ENCODE measurements around the gene COL5A1.
A peak's percentile ranks its signal among the peaks of the same experiment; 100 is the strongest.

The COL5A1 gene

DNA sequence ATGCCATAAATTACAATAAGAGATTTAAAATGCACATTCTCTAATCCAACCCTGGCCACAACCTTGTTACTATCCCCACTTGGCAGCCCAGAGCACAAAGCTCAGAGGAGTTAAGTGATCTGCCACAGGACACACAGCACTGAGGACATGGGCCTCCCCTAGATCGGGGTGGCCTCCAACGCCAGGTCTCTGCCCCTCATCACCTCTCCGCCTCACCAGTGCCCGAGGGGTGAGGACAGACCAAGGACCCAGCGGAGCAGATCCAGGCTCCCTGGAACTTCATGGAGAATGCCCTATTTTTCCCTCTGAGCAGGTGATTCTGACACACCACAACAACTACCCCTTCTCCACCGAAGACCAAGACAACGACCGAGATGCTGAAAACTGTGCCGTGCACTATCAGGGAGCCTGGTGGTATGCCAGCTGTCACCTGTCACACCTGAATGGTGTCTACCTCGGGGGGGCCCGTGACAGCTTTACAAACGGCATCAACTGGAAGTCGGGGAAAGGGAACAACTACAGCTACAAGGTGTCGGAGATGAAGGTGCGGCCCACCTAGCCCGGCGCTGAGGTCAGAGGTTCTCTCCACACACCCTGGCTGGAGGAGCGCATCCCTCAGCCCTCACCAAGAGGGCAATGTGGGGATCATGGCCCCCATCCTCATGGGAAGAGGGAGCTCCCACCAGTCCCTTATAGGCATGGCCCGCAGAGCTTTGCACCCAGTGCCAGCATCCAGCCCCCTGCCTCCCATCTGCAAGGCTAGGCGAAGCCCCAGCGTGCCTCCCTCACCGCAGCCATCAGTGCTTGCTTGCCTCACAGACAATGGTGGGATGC, 226.5 kb downstream of the COL5A1 start:
- DNase-seq = no peak

DNA sequence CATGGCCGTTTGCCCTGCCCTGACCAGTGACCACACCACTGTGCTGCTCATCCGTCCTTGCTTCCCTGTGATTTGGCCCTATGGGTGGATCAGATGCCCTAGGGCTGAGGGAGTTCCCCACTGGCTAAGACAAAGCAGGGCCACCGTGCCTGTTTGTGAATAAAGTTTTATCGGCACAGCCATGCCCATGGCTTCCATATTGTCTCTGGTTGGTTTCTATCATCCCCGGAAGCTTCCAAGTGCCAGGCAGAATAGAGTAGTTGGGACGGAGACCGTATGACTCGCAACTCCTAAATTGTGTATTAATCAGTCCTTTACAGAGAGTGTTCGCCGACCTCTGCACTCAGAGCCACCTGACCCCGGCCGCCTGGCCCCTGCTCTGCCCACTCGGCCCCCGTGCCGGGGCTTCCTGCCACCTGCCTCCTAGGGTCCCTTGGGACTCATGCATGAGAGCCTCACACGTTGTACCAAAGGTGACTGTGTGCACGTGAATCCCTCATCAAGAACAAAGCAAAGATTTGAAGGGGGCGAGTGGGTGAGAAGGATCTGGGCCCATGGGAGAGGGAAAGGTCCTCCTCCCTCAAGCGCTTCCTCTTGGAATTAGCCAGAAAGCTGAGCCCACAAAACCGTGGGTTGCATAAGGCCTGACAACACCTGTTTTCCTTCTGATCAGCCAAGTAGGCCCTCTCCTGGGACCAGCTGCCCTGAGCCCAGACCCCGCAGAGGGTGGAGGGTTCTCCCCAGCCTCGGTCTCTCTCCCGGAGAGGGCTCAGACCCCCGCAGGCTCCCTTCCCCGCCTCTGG, 227.3 kb downstream of the COL5A1 start:
- no peak for DNase-seq

DNA sequence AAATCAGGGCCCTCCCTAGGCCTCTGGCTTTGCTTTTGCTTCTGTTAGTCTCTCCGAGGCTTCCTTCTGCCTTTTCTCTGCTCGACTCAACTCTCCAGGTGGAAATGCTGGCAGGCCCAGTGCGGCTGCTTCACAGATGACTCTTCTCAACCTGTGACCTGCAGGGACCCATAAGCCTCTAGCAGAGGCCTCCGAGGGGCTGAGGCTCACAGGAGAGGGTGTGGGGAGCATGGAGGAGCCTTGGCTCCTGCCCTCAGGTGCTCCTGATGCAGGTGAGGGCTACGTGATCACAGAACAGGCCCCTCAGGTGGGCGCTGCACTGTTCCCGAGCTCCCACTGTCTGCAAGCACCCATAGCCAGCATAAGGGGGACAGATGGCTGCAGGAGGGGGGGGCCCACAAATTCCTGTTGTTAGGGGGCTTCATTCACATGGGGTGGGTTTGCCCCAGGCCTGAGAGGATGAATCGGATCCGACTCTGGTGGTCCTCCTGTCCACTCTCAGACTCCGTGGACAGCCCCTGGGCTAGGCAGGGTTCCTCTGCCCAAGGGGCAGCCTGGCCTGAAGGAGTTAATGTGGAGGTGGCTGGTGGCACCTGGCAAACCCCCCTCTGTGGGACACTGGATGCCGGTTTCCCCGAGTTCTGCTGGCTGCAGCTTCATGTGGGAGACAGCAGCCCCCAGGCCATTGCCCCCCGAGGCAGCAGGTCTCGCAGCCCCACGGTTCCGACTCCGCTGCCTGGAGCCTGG, 228.1 kb downstream of the COL5A1 start:
- no peak for DNase-seq

DNA sequence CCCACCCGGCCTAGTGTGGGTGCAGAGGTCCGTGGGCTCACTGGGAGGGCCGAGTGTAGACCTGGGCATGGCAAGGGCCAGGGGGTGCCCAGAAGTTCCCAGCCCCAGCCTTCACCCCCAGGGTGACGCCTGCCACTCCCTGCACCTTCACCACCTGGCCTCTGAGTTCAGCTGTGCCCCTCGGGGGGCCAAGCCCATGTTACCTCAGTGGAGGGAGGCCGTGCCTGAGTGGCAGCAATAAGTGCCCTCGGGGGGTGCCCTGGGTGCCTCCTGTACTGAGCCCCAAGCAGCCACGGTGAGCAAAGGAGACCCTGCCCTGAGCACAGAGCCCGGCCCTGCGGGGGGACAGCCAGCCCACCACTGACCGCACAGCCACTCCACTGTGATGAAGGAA, 228.7 kb downstream of the COL5A1 start:
- no peak for DNase-seq

DNA sequence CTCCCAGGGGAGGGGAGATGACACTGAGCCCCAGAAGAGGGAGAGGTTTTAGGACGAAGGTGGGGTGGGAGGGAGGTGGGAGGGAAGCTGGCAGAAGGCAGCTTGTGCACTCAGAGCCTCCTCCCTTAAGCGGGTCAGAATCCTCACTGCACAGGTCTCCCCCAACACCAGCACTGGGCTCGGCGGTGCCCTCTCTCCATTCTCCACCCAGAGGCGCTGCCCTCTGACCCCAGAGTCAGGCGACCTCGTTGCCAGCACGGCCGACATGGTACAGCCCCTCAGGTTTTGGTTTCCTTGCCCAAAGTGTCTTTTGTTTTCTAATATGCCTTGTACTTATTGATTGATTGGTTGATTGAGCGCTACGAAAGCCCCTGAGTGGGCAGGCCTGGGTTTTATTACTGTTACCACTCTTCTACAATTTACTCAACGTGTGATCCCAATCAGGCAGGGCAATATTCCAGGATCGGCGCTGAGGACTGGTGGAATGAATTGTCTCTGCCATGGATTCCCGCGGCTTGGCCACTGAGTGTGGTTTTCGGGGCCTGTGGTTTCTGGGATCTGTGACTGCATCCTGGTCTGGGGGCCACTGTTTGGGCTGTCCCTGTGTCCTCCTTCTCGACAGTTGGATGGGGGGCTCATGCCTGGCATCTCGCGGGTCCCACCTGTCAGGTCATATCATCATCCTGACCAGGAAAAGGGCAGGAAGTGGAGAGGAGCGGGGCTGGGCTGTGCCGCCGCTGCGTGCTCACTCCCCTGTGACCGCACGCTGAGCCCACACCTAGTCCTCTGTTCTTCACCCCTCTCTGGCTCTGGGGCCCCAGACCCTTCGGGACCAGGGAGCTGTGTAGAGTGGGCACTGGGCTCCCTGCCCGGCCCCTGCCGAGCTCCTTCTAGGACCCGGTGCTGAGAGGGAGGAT, 229.4 kb downstream of the COL5A1 start:
- DNase-seq = no peak

DNA sequence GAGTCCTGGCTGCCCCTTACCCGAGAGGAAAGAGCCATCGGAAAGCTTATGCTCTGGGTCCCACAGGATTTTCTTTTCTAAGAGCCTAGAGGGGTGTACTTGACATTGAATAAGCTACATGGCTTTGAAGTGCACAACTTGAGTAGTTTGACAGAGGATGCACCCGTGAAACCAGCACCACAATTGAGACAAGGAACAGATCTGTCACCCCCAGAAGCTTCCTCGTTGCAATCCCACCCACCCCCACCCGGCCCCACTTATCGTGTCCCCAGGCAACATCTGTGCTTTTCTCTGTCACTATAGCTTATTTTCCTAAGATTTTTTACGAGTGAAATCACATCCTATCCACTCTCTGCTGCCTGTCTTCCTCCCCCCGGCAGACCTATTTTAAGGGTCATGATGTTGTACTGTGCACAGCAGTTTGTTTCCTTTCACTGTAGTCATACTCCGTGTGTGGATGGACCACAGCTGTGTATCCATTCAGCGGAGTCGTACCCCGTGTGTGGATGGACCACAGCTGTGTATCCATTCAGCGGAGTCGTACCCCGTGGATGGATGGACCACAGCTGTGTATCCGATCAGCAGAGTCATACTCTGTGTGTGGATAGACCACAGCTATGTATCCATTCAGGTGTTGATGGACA, 230.2 kb downstream of the COL5A1 start:
- DNase-seq = no peak

DNA sequence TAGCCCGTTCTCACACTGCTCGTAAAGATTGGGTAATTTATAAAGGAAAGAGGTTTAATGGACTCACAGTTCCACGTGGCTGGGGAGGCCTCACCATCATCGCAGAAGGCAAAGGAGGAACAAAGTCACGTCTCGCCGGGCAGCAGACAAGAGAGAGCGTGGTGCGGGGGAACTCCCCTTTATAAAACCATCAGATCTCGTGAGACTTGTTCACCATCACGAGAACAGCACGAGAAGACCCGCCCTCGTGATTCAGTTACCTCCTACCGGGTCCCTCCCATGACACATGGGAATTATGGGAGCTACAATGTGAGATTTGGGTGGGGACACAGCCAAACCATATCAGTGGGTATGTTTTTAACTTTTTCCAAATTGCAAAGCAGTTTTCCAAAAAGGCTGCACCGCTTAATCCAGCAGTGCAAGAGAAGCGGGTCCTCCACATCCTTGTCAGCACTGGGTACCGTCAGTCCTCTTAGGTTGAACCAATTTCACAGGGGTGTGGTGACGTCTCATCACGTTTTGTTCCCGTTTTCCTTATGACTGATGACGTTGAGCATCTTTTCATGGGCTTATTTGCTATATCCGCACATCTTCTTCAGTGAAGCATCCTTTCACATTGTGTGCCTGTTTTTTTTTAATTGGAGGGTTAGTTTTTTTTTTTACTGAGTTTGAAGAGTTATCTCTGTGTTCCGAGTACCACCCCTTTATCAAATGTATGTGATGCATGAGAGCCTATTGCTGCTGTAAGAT, 231.1 kb downstream of the COL5A1 start:
- DNase-seq = no peak

DNA sequence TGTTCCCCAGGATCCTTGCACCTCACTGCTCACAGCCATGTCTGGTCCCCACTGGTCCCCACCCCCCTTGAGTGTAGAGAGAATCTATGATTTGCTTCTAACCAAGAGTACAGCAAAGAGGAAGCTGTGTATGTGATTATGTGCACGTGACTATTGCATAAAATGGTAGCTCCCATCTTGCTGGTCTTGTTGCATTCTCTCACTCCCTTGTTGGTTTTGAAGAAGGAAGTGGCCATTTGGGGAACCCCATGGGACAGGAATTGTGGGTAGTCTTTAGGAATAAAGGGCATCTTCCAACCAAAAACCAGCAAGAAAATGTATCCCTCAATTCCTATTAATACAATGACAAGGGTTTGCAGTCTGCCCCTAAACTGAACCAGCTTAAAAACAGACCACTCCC, 233.8 kb downstream of the COL5A1 start:
- DNase-seq = no peak

DNA sequence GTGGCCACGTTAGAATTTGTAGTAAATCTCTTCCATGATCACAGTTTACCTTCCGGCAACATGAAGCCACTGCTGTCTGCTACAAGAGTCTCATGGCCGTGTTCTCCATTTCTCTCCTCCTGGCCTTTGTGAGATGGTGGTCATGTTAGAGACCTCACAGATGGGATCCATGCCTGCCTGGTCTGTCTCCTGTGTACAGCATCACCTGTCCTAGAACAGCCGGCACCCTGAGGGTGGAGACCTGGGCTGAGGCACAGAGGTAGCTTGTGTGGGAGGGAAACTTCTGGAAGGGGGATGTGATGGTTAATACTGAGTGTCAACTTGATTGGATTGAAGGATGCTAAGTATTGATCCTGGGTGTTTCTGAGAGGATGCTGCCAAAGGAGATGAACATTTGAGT, 235.9 kb downstream of the COL5A1 start:
- DNase-seq = peak; percentile 23

DNA sequence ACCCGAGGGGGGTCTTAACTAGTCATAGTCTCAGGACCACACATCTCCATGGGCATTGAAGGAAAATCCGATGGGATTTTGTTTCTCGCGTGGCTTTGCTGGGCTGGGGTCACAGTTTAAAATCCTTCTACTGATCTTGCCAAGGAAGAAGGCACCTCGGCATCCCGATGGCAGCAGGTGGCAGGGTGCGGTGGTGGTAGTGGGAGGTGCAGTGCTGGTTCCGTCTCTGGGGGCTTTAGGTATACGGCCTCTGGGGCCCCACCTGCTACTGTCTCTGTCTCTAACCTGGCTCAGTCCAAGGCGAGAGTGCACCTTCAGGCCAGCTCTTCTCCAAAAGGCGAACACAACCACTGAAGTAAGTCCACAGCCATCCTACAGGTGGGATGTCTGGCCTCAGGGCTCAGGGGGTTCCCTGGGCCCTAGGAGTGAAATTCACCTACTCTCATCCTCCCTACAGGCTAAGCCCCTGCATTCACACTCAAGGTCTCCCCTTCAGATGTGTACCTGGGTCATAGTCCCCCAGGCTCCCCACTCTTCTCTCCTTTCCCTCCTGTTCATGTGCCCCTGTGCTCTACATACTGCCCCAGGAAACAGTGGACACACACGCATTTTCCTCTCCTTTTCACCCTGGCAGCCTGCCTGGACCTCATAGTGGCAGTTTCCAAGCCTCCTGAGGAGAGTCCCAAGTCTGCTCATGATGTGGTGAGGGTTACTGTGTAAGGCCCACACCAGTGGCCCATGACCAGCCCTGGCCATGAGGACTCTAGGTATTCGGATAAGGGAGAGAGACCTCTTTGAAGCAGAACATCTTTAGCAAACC, 238.3 kb downstream of the COL5A1 start:
- no peak for DNase-seq

DNA sequence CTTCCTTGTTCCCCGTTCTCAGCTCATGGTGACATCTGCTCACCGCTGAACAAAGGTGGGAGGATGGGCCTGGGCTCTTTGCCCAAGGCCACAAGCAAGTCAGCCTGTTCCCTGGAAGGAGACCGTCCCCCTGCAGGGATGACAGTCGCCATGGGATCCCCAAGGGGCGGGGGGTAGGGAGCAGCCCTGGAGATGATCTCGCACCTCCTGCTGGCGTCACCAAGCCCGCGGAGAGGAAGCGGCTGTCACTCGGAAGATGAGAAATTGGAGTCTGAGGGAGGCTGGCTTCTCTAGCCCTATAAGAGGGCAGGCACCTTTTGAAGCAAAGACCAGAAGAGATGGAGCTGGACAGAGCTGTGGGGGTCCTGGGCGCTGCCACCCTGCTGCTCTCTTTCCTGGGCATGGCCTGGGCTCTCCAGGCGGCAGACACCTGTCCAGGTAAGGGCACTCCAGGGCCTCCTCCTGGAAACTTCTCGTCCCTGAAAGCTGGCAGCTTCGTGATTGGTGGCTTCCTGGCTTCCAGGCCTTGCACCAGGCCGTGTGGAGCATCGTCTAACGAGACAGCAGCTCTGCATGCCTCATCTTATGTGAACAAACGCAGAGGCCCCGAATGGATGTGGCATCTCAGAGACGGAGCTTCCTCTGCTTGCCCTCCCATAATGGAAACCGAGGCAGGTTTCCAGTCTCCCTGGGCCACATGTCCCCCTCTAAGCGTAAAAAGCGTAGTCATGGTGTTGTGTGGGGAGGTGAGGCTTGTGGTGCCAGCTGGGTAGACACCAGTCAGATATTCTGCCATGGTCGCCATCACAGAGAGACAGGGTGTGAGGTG, 239.1 kb downstream of the COL5A1 start, which contains the start of gene FCN2:
FCN2 (plus strand) TSS at position 327 of the 829 bp plus-strand sequence; CDS start at position 339, 12 bp downstream.
- DNase-seq = peak; percentile 18

DNA sequence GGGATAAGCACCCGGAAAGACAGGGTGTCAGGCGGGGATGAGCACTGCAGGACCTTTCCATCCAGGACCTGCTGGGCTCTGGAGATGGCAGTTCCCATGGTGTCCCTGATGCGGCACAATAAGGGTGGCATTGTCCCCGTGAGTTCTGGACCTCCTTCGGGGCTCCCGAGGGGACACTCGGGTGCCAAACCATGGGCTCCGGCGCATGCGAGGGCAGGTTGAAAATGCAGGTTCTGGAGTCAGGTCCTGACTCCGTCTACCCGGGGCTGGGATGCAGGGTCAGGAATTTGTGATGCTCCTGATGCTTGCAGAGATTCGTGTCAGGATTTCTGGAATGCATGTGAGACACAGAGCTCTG, 239.7 kb downstream of the COL5A1 start:
- no peak for DNase-seq

DNA sequence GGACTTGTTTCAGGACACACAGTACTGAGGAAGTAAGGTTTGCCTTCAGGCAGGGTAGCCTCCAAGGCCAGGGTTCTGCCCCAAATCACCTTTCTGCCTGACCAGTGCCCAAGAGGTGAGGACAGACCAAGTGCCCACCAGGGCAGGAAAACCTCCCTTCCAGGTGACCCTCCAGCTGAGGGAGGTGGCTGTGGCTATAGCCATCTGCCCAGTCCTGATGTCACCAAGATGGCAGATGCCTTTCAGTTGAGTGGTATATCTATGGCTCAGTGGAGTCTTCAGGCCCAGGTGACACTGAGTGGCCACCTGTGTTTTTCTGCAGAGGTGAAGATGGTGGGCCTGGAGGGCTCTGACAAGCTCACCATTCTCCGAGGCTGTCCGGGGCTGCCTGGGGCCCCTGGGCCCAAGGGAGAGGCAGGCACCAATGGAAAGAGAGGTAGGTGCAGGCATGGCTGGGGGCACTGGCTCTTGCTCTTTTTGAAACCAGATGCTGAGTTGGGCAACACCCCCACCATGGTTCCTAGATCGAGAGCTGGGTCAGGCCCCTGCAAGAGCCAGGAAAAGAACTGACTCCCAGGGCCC, 240.7 kb downstream of the COL5A1 start:
- peak; percentile 23 for DNase-seq

DNA sequence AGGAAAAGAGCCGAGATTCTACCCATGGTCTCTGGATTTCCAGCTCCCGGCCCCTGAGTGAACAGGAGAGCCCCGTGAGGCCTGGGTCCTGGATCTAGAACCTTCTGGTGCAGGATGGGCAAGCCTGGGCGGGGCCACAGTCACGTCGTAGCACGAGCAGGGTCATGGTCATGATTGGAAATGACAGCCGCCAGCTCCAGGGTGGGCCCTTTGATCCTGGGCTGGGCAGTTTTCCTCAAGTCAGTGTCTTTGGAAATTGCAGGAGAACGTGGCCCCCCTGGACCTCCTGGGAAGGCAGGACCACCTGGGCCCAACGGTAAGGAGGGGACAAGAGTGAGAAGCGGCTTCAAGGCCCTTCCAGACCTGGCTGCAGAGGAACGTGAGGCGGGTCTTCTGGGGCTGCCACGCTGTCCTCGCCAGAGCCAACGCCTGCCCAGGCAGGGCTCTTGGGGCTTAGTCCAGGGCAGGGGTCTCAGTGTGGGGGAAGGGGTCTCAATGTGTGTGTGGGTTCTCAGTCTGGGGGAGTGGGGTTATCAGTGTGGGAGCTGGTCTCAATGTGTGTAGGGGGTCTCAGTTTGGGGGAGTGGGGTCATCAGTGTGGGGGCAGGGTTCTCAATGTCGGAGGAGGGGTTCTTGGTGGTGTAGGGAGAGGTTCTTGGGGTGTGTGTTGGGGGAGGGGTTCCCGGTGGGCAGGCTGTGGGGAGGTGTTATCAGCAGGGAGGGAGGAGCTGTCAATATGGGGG, 241.6 kb downstream of the COL5A1 start:
- DNase-seq = peak; percentile 37

DNA sequence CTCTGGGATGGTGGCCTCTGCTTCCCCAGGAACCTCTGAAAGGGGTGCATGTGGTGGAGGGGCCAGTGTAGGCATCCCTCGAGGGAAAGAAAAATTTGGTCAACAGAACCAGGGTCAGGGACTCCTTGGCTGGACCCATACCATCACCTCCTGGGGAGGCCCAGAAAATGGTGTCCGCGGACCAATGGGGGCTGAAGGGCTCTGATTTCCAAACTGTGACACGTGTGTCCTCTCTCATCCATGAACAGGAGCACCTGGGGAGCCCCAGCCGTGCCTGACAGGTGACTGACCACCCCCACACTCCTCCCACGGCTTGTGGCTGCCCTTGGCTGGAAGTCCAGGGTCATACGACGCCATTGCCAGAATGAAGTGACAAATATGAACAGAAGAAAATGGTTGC, 242.9 kb downstream of the COL5A1 start:
- peak; percentile 25 for DNase-seq

DNA sequence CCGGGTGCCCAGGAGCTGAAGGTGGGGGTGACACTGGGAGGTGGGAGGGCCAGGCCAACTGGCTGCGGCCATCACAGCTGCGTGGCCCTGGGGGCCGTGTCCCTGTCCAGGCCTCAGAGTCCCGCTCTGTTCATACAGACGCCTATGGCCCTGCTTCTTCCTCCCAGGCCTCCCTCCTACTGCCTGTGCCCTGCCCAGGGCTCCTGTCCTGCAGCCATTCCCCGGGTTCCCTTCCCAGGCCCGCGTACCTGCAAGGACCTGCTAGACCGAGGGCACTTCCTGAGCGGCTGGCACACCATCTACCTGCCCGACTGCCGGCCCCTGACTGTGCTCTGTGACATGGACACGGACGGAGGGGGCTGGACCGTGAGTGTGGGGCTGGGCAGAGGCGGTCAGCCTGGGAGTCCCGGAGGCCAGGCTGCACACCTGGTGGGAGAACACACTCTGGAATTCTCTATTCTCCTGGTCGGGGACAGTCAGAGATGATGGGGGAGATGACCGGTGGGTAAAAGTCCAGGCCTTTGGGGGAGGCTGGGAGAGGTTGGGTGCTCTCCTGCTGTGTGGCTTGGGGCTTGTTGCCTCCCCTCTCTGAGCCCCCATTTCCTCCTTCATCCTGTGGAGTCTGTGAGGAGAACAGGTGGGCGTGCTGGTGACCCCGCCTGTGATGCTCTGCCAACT, 243.5 kb downstream of the COL5A1 start:
- peak; percentile 20 for DNase-seq

DNA sequence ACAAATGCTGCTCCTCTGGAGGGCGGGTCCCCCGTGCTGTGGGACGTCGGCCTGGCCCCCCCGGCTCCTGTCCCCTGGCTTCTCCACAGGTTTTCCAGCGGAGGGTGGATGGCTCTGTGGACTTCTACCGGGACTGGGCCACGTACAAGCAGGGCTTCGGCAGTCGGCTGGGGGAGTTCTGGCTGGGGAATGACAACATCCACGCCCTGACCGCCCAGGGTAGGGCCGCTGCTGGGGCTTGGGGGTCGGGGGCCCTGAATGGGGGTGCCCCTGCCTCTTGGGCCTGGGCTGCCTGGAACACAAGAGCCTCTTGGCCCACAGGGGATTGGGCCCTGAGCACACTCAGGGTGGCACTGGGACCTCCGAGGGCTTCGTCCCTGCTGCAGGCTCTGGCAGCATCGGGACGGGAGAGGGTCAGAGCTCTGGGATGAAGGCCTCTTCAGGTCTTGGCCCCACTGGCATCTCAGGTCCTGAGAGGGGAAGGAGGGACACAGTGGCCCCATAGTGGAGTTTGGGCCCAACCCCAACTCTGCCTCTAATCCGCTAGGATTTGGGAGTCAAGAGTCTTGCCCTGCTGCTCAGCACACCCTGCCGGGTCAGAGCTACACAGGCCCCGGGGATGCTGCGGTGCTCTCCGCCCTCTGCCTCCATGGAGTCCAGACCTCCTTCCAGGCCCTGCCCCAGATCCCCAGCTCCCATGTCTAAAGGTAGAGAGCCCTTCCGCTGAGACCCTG, 244.2 kb downstream of the COL5A1 start:
- peak; percentile 25 for DNase-seq

Data from activated CD8-positive, alpha-beta memory T cell treated with anti-CD3 and anti-CD28 coated beads, Interleukin-2, amount 50 U/mL, for 48 hours (primary cell).